NCI-H226 (cell line): ENCODE measurements around the gene DGKI.
"Not testable (repeated sequence)": the region's sequence is repeated elsewhere in the genome, so short reads cannot be mapped to it uniquely, and the experiment has no call there.

Experiments
- DNase-seq: peaks from one replicate; pipeline ENCODE4 v3.0.0-alpha.2; 2015

DGKI gene

GRCh38 chr7:137834552-137834951, 12.2 kb downstream of the DGKI start:
- no peak for DNase-seq

- not testable (repeated sequence) for DNase-seq
Measured at GRCh38 chr7:137832990-137833389, 13.8 kb downstream of the DGKI start.

GRCh38 chr7:137832382-137832781, 14.4 kb downstream of the DGKI start:
- DNase-seq: no peak

GRCh38 chr7:137831555-137831954, 15.2 kb downstream of the DGKI start:
- DNase-seq: not testable (repeated sequence)

GRCh38 chr7:137829337-137829992, 17.3 kb downstream of the DGKI start:
- no peak for DNase-seq

- no peak for DNase-seq
Measured at GRCh38 chr7:137828456-137828855, 18.3 kb downstream of the DGKI start.

GRCh38 chr7:137825489-137825888, 21.3 kb downstream of the DGKI start:
- DNase-seq: no peak

GRCh38 chr7:137820677-137821420, 25.9 kb downstream of the DGKI start:
- DNase-seq: peak; percentile 3

GRCh38 chr7:137820156-137820555, 26.6 kb downstream of the DGKI start:
- DNase-seq: no peak

- no peak for DNase-seq
Measured at GRCh38 chr7:137818036-137818435, 28.7 kb downstream of the DGKI start.

GRCh38 chr7:137816696-137817320, 30.0 kb downstream of the DGKI start:
- DNase-seq: no peak

- DNase-seq: no peak
Measured at GRCh38 chr7:137813541-137813940, 33.2 kb downstream of the DGKI start.

- DNase-seq: no peak
Measured at GRCh38 chr7:137810248-137810647, 36.5 kb downstream of the DGKI start.

GRCh38 chr7:137804836-137805235, 41.9 kb downstream of the DGKI start:
- DNase-seq: no peak

- no peak for DNase-seq
Measured at GRCh38 chr7:137801491-137801890, 45.3 kb downstream of the DGKI start.

GRCh38 chr7:137801003-137801402, 45.8 kb downstream of the DGKI start:
- peak; percentile 63 for DNase-seq

GRCh38 chr7:137798073-137798763, 48.6 kb downstream of the DGKI start:
- DNase-seq: no peak

GRCh38 chr7:137795211-137795610, 51.6 kb downstream of the DGKI start:
- no peak for DNase-seq

GRCh38 chr7:137791930-137792329, 54.8 kb downstream of the DGKI start:
- no peak for DNase-seq

GRCh38 chr7:137790828-137791227, 55.9 kb downstream of the DGKI start:
- DNase-seq: no peak

GRCh38 chr7:137789215-137789882, 57.4 kb downstream of the DGKI start:
- no peak for DNase-seq

- DNase-seq: no peak
Measured at GRCh38 chr7:137787301-137787976, 59.3 kb downstream of the DGKI start.
